ENCODE results near the gene MTRR. TPM values are rescaled to one million over a fixed set of nuclear protein-coding genes. Genes with fewer than 3 reads are reported as not detected.

MTRR gene
- total and polyA plus RNA-seq, 7 donors = 13.8 to 50.4 (median 44.4) TPM

GRCh38 chr5:7927466-7928375 lies 58.8 kb downstream of the MTRR start:
- Histone ChIP-seq H3K4me3 (no peak overlapping the region), H3K27me3 (no peaks in the 10 kb centered on the region), H3K36me3 (no peaks in the 10 kb centered on the region), H3K9me3 (no peaks in the 10 kb centered on the region), H3K4me1 (no peaks in the 10 kb centered on the region), H3K27ac (no peak overlapping the region)
- WGBS, 2 donors = 42 to 54% methylated on average over 26 of the region's 26 CpGs
- TF ChIP-seq POLR2AphosphoS5 (IDR thresholded peaks at IDR 0.05) = no peak
- TF ChIP-seq POLR2A (IDR thresholded peaks at IDR 0.05) = no peak
- no peak for TF ChIP-seq EP300 (IDR thresholded peaks at IDR 0.05)
- peak; percentile 45 to 65 (median 52) for TF ChIP-seq CTCF (IDR thresholded peaks at IDR 0.05)
- intact Hi-C loops (cut with DNase I) = loop anchor here (10.0 kb wide), 1 partner anchor 757 kb away; no protein-coding TSS in a partner anchor
- no peak for DNase-seq

DNA sequence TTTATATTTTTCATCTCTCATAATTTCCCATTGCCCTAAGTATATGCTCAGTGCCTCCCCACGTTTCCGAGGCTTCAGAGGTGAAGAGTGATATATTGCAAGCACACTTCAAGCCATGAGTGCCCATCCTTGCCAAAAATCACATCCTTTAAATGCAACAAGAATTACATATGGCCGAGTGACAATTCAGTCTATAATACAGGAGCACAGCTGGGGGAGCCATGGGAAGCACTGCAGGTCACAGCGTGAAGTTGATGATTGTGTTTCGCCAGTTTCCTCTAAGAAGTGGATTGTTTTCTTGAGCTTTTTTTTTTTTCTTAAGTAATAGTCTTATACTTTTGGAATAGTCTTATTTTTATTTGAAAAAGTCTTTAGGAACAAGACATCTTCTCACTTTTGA lies 61.1 kb downstream of the MTRR start:
- Histone ChIP-seq H3K36me3 (no peaks in the 10 kb centered on the region), H3K27ac (no peak overlapping the region), H3K4me3 (no peak overlapping the region), H3K4me1 (no peaks in the 10 kb centered on the region), H3K27me3 (no peaks in the 10 kb centered on the region), H3K9me3 (no peaks in the 10 kb centered on the region)
- DNase-seq = no peak
- WGBS, 2 donors = 85 to 87% methylated on average over 5 of the region's 5 CpGs
- no peak for TF ChIP-seq CTCF (IDR thresholded peaks at IDR 0.05)
- TF ChIP-seq POLR2A (IDR thresholded peaks at IDR 0.05) = no peak
- TF ChIP-seq POLR2AphosphoS5 (IDR thresholded peaks at IDR 0.05) = no peak
- no peak for TF ChIP-seq EP300 (IDR thresholded peaks at IDR 0.05)
- intact Hi-C loops (cut with DNase I) = loop anchor here (10.0 kb wide), 1 partner anchor 1275 kb away; no protein-coding TSS in a partner anchor

DNA sequence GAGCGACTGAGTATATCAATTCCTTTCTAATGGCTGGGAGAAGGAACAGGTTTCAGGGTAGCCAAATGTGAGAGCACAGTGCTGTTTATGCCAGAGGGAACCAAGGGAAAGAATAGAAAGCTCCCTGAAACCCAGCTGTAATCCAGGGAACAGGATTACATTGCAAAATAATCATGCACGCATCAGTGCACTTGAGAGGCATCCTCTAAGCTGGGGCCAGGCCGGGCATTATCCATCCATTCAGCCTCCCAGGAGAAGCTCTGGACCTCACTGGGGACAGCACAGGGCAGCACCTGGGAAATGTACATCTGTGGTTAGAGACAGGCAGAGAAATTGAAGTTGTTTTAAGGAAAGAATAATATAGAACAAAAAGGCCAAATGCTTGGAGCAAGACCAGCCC lies 72.7 kb downstream of the MTRR start:
- no peak overlapping the region for H3K4me3 ChIP-seq
- H3K9me3 ChIP-seq = no peaks in the 10 kb centered on the region
- TF ChIP-seq POLR2AphosphoS5 (IDR thresholded peaks at IDR 0.05) = no peak
- TF ChIP-seq POLR2A (IDR thresholded peaks at IDR 0.05) = no peak
- no peak for TF ChIP-seq CTCF (IDR thresholded peaks at IDR 0.05)
- no peak for TF ChIP-seq EP300 (IDR thresholded peaks at IDR 0.05)
- DNase-seq = no peak
- H3K4me1 ChIP-seq = no peaks in the 10 kb centered on the region
- intact Hi-C loops (cut with DNase I) = no loop called here
- H3K27me3 ChIP-seq = no peaks in the 10 kb centered on the region
- no peak overlapping the region for H3K27ac ChIP-seq
- H3K36me3 ChIP-seq = no peaks in the 10 kb centered on the region
- 85 to 87% methylated on average over 3 of the region's 3 CpGs for WGBS, 2 donors

GRCh38 chr5:7947301-7947700 lies 78.4 kb downstream of the MTRR start:
- no peak for TF ChIP-seq POLR2AphosphoS5 (IDR thresholded peaks at IDR 0.05)
- TF ChIP-seq EP300 (IDR thresholded peaks at IDR 0.05) = no peak
- TF ChIP-seq POLR2A (IDR thresholded peaks at IDR 0.05) = no peak
- no peak for TF ChIP-seq CTCF (IDR thresholded peaks at IDR 0.05)
- intact Hi-C loops (cut with DNase I) = no loop called here

More at GRCh38 chr5:7947301-7947700, 78.4 kb downstream of the MTRR start:
- H3K4me3 ChIP-seq = no peak overlapping the region
- no peaks in the 10 kb centered on the region for H3K4me1 ChIP-seq
- WGBS, 2 donors = 84 to 90% methylated on average over 4 of the region's 4 CpGs
- no peaks in the 10 kb centered on the region for H3K9me3 ChIP-seq
- H3K27ac ChIP-seq = no peak overlapping the region
- no peaks in the 10 kb centered on the region for H3K36me3 ChIP-seq
- no peaks in the 10 kb centered on the region for H3K27me3 ChIP-seq
- DNase-seq = no peak

Other genes with a start within 250 kb of the MTRR start
- under 1 TPM in 1 of 4 donors, not detected in 3; 0.81 TPM for gene CFAP90, start 18.0 kb upstream of the MTRR start, total RNA-seq
- gene CFAP90, start 18.0 kb upstream of the MTRR start, polyA plus RNA-seq = under 1 TPM in 1 of 3 donors, not detected in 2; 0.04 TPM
- 10 to 100 TPM in 1 of 4 donors, 1 to 10 TPM in 3; 3.0 to 11.1 (median 6.1) TPM for gene FASTKD3, start 117 bp upstream of the MTRR start, total RNA-seq
- 10 to 100 TPM; 10.3 to 23.4 (median 15.5) TPM for gene FASTKD3, start 117 bp upstream of the MTRR start, polyA plus RNA-seq

Measured in sigmoid colon (tissue), 7 donors.